Measurements from ENCODE around the gene CDH4. TPM values are rescaled to one million over a fixed set of nuclear protein-coding genes. Genes with fewer than 3 reads are reported as not detected.

The CDH4 gene
- total and polyA plus RNA-seq, 2 of the 8 experiments (the other 6 are each of a cell fraction or from before 2014, with no cell fraction given) = 4.3 to 7.9 TPM

DNA sequence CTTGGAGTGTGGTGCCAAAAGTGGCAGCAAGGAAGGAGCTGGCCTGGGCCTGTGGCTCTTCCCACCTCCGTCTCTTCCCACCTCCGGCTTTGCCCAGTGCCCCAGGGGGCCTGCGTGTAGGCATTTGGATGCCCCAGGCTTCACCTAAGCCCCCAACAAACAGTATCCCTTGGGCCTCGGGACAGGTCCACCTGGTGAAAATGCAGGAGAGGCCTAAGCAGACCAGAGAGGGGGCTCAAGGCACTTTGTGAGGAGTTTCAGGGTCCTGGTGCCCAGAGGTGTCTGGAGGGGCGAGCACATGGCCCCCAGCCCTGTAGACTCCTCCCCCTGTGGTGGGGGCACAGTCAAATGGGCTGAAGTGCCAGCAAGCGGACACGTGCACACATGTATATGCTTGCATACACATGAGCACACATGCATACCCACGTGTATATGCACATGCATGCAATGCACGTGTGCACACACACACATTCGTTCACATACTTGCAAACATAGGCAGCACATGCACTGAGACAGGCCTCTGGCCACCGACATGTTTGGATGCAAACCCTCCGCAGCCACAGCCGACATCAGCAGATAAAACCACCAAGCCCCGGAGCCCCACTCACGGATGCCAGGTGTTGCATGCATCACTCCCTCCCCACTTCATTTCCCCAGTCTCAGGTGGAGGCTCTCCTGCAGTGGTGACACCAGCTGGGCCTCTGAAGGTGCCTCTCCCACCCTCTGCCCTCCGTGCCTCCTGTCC lies 689.1 kb downstream of the CDH4 start (continued):
- TF ChIP-seq, protein P1, sequence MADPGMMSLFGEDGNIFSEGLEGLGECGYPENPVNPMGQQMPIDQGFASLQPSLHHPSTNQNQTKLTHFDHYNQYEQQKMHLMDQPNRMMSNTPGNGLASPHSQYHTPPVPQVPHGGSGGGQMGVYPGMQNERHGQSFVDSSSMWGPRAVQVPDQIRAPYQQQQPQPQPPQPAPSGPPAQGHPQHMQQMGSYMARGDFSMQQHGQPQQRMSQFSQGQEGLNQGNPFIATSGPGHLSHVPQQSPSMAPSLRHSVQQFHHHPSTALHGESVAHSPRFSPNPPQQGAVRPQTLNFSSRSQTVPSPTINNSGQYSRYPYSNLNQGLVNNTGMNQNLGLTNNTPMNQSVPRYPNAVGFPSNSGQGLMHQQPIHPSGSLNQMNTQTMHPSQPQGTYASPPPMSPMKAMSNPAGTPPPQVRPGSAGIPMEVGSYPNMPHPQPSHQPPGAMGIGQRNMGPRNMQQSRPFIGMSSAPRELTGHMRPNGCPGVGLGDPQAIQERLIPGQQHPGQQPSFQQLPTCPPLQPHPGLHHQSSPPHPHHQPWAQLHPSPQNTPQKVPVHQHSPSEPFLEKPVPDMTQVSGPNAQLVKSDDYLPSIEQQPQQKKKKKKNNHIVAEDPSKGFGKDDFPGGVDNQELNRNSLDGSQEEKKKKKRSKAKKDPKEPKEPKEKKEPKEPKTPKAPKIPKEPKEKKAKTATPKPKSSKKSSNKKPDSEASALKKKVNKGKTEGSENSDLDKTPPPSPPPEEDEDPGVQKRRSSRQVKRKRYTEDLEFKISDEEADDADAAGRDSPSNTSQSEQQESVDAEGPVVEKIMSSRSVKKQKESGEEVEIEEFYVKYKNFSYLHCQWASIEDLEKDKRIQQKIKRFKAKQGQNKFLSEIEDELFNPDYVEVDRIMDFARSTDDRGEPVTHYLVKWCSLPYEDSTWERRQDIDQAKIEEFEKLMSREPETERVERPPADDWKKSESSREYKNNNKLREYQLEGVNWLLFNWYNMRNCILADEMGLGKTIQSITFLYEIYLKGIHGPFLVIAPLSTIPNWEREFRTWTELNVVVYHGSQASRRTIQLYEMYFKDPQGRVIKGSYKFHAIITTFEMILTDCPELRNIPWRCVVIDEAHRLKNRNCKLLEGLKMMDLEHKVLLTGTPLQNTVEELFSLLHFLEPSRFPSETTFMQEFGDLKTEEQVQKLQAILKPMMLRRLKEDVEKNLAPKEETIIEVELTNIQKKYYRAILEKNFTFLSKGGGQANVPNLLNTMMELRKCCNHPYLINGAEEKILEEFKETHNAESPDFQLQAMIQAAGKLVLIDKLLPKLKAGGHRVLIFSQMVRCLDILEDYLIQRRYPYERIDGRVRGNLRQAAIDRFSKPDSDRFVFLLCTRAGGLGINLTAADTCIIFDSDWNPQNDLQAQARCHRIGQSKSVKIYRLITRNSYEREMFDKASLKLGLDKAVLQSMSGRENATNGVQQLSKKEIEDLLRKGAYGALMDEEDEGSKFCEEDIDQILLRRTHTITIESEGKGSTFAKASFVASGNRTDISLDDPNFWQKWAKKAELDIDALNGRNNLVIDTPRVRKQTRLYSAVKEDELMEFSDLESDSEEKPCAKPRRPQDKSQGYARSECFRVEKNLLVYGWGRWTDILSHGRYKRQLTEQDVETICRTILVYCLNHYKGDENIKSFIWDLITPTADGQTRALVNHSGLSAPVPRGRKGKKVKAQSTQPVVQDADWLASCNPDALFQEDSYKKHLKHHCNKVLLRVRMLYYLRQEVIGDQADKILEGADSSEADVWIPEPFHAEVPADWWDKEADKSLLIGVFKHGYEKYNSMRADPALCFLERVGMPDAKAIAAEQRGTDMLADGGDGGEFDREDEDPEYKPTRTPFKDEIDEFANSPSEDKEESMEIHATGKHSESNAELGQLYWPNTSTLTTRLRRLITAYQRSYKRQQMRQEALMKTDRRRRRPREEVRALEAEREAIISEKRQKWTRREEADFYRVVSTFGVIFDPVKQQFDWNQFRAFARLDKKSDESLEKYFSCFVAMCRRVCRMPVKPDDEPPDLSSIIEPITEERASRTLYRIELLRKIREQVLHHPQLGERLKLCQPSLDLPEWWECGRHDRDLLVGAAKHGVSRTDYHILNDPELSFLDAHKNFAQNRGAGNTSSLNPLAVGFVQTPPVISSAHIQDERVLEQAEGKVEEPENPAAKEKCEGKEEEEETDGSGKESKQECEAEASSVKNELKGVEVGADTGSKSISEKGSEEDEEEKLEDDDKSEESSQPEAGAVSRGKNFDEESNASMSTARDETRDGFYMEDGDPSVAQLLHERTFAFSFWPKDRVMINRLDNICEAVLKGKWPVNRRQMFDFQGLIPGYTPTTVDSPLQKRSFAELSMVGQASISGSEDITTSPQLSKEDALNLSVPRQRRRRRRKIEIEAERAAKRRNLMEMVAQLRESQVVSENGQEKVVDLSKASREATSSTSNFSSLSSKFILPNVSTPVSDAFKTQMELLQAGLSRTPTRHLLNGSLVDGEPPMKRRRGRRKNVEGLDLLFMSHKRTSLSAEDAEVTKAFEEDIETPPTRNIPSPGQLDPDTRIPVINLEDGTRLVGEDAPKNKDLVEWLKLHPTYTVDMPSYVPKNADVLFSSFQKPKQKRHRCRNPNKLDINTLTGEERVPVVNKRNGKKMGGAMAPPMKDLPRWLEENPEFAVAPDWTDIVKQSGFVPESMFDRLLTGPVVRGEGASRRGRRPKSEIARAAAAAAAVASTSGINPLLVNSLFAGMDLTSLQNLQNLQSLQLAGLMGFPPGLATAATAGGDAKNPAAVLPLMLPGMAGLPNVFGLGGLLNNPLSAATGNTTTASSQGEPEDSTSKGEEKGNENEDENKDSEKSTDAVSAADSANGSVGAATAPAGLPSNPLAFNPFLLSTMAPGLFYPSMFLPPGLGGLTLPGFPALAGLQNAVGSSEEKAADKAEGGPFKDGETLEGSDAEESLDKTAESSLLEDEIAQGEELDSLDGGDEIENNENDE (IDR thresholded peaks at IDR 0.05; ENCODE audit: insufficient replicate concordance, low read length) = no peak
- TF ChIP-seq, protein P2, sequence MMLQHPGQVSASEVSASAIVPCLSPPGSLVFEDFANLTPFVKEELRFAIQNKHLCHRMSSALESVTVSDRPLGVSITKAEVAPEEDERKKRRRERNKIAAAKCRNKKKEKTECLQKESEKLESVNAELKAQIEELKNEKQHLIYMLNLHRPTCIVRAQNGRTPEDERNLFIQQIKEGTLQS (IDR thresholded peaks at IDR 0.05; ENCODE audit: insufficient read depth, low read depth, low read length) = no peak
- TF ChIP-seq SUZ12 (IDR thresholded peaks at IDR 0.05; ENCODE audit: low read length) (no peak), SP1 (IDR thresholded peaks at IDR 0.05; ENCODE audit: low read depth, low read length) (no peak), CHD1 (IDR thresholded peaks at IDR 0.05; ENCODE audit: low read depth, low read length) (no peak), NANOG (IDR thresholded peaks at IDR 0.05; ENCODE audit: insufficient read depth, low read depth, low read length, poor library complexity, severe bottlenecking) (no peak), EP300 (IDR thresholded peaks at IDR 0.05; ENCODE audit: borderline replicate concordance in 1 of 2, low read depth in 2 of 2, low read length in 2 of 2) (no peak), CTBP2 (IDR thresholded peaks at IDR 0.05; ENCODE audit: borderline replicate concordance, insufficient read depth, insufficient read length, low read length) (no peak)

Data from H1 (cell line).